VCaP (cell line): Measurements from ENCODE around the gene ACTR6.

Source experiments
- H3K27ac ChIP-seq: fragments of 450-650 bp; 2 replicates; pipeline ENCODE4 v1.5.1; 2017
- TF ChIP-seq, protein P1 (sequence below): fragments of 450-650 bp; conservative IDR thresholded peaks from 2 replicates; pipeline ENCODE4 v1.5.1; 2017; ENCODE audit warnings: mild to moderate bottlenecking, moderate library complexity

The ACTR6 gene

GRCh38 chr12:100159391-100160104, 41.1 kb upstream of the ACTR6 start:
- TF ChIP-seq, protein P1, sequence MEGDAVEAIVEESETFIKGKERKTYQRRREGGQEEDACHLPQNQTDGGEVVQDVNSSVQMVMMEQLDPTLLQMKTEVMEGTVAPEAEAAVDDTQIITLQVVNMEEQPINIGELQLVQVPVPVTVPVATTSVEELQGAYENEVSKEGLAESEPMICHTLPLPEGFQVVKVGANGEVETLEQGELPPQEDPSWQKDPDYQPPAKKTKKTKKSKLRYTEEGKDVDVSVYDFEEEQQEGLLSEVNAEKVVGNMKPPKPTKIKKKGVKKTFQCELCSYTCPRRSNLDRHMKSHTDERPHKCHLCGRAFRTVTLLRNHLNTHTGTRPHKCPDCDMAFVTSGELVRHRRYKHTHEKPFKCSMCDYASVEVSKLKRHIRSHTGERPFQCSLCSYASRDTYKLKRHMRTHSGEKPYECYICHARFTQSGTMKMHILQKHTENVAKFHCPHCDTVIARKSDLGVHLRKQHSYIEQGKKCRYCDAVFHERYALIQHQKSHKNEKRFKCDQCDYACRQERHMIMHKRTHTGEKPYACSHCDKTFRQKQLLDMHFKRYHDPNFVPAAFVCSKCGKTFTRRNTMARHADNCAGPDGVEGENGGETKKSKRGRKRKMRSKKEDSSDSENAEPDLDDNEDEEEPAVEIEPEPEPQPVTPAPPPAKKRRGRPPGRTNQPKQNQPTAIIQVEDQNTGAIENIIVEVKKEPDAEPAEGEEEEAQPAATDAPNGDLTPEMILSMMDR, result no peak
- H3K27ac ChIP-seq, result no peak overlapping the region

DNA sequence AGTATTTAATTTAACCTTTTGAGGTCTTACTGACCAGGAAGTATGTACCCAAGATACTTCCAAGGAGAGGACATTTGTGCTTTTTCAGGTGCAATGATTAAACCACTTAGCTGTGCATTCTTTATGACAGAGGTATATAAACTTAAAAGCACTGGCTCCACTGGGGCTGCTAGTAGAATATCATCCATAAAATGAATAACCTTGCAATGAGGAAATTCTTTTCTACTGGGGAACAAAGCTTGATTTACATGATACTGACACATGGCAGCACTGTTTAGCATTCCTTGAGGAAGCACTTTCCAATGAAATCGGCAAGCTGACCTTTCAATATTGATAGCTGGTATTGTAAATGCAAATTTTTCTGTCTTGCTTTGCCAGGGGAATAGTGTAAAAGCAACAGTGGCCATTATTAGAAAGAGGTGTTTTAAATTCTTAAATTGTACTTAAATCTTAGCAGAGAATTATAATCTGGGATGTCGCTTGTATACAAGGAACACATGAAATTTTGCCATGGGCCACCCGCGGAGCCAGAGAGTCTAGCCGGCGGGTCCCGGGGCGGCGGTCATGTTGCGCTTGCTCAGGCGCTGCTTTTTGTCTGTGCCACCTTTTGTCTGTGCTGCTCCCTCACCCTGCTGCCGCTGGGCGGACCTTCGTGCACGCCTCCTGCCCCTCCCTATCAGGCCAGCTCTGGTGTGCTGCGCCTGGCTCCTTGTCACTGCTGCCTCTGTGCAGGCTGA, 37.0 kb upstream of the ACTR6 start:
- TF ChIP-seq, protein P1, result peak; percentile 69
- peak overlapping the region; percentile 77 for H3K27ac ChIP-seq

- H3K27ac ChIP-seq, result peak overlapping the region; percentile 77
- TF ChIP-seq, protein P1, result no peak; the same call in none of the 2 replicates
Observed at GRCh38 chr12:100164153-100164704, 36.4 kb upstream of the ACTR6 start.

DNA sequence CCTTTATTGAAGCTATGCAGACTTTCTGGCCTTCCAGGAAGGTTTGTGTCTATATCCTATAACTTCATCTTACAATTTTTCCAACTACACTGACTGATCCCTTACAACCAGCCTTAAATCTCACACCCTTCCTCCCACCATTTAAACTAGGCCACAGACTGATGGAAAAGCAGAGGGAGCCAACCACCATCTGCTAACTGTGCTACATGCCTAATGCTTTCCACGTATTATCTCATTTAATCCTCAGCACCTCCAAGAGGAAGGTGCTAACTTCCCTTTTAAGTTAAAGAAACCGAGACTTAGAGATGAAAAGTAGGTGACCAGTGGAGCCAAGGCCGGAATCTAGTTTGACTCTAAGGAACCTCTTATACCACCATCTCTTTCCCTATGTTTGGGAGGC, 35.3 kb upstream of the ACTR6 start:
- no peak overlapping the region for H3K27ac ChIP-seq
- TF ChIP-seq, protein P1, result no peak

GRCh38 chr12:100166232-100166631, 34.4 kb upstream of the ACTR6 start:
- H3K27ac ChIP-seq, result no peak overlapping the region
- TF ChIP-seq, protein P1, result no peak

- no peak overlapping the region for H3K27ac ChIP-seq
Observed at GRCh38 chr12:100168562-100168961, 32.1 kb upstream of the ACTR6 start.

DNA sequence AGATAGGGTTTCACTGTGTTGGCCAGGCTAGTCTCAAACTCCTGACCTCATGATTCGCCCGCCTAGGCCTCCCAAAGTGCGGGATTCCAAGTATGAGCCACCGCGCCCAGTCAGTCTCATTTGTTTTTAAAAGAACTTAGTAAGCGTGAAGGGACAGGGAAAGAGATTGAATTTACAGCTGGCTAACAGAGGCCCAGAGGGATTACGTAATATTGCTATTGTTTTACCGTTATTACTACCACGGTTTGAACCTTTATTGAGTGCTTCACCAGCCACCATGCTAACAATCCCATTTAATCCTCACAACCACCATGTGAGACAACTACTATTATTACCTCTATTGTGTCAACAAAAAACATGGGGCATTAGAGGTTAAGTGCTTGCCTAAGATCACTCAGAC, 31.3 kb upstream of the ACTR6 start:
- TF ChIP-seq, protein P1, result no peak
- H3K27ac ChIP-seq, result no peak overlapping the region

More at GRCh38 chr12:100168562-100168961, 32.1 kb upstream of the ACTR6 start:
- TF ChIP-seq, protein P1, result no peak
